PC-3 (cell line): ENCODE measurements around the gene ARL3. TPM values are rescaled to one million over a fixed set of nuclear protein-coding genes. Genes with fewer than 3 reads are reported as not detected.

Source experiments
- ATAC-seq: fragments of 200-7000 bp; cut with Tn5 transposase; 2 replicates; pipeline ENCODE4 v1.9.1; 2020; ENCODE audit warnings: mild to moderate bottlenecking, moderate library complexity
- BruUV-seq: library from RNA; stranded (reverse); fragments of 400-500 nt; replicated peaks from 2 replicates; lab custom pipeline; 2021; lab: Mats Ljungman, UMichigan
- CTCF ChIA-PET: fragments of 300-600 bp; sonication (Branson Sonifier 250); formaldehyde crosslinking; loops from one replicate; lab custom pipeline; 2022; ENCODE audit warnings: antibody characterized with exemption; lab: Charles Lee
- POLR2A ChIA-PET: fragments of 300-600 bp; sonication (Branson Sonifier 250); formaldehyde crosslinking; loops from one replicate; lab custom pipeline; 2022; ENCODE audit warnings: antibody characterized with exemption; ENCODE audit not compliant: unreplicated experiment; lab: Charles Lee
- DNase-seq: peaks from one replicate; pipeline ENCODE4 v3.0.0-alpha.2; 2015
- H2AFZ ChIP-seq: fragments of 300-600 bp; sonication (generic); 2 replicates; pipeline ENCODE4 v1.6.0; 2016; ENCODE audit warnings: antibody characterized with exemption, low read length
- H3F3A ChIP-seq: fragments of 300-600 bp; sonication (generic); one replicate; pipeline ENCODE4 v1.6.0; 2017; ENCODE audit warnings: antibody characterized with exemption, low read length, control low read depth, mild to moderate bottlenecking; ENCODE audit not compliant: unreplicated experiment
- H3K27ac ChIP-seq: fragments of 300-600 bp; sonication (generic); 2 replicates; pipeline ENCODE4 v1.5.1; 2016; ENCODE audit warnings: mild to moderate bottlenecking, low read length
- H3K27me3 ChIP-seq: fragments of 300-600 bp; sonication (generic); 2 replicates; pipeline ENCODE4 v1.6.1; 2016; ENCODE audit warnings: low read length, mixed read lengths
- H3K36me3 ChIP-seq: fragments of 300-600 bp; sonication (generic); 2 replicates; pipeline ENCODE4 v1.6.1; 2016; ENCODE audit warnings: low read depth, mixed run types, low read length, mixed read lengths
- H3K4me1 ChIP-seq: fragments of 300-600 bp; sonication (generic); 2 replicates; pipeline ENCODE4 v1.5.1; 2016; ENCODE audit warnings: low read length; ENCODE audit not compliant: insufficient read depth
- H3K4me2 ChIP-seq: fragments of 300-600 bp; sonication (generic); 2 replicates; pipeline ENCODE4 v1.6.0; 2016; ENCODE audit warnings: low read length
- H3K4me3 ChIP-seq: fragments of 300-600 bp; sonication (generic); 2 replicates; pipeline ENCODE4 v1.5.1; 2016; ENCODE audit warnings: mild to moderate bottlenecking, low read length, mixed read lengths
- H3K79me2 ChIP-seq: fragments of 300-600 bp; sonication (generic); 2 replicates; pipeline ENCODE4 v1.6.1; 2017; ENCODE audit warnings: low read length, mixed read lengths
- H3K9ac ChIP-seq: fragments of 300-600 bp; sonication (generic); 2 replicates; pipeline ENCODE4 v1.6.0; 2016; ENCODE audit warnings: mild to moderate bottlenecking, low read length
- H3K9me2 ChIP-seq: fragments of 300-600 bp; sonication (generic); replicated peaks from 2 replicates; pipeline ENCODE4 v1.6.1; 2016; ENCODE audit warnings: mixed run types, low read length, mixed read lengths
- H3K9me3 ChIP-seq: fragments of 300-600 bp; sonication (generic); 2 replicates; pipeline ENCODE4 v1.6.1; 2016; ENCODE audit warnings: low read length, mixed read lengths
- H4K20me1 ChIP-seq: fragments of 300-600 bp; sonication (generic); 2 replicates; pipeline ENCODE4 v1.6.1; 2016; ENCODE audit warnings: low read length, mixed read lengths
- CTCF ChIP-seq: fragments of 300-600 bp; sonication (generic); conservative IDR thresholded peaks from 2 replicates; pipeline ENCODE4 v1.5.1; 2017; ENCODE audit warnings: antibody characterized with exemption, low read depth, mild to moderate bottlenecking, low read length
- EZH2 ChIP-seq: fragments of 300-600 bp; sonication (generic); IDR thresholded peaks from one replicate; pipeline ENCODE4 v1.6.1; 2017; ENCODE audit warnings: antibody characterized with exemption, mild to moderate bottlenecking, low read length; ENCODE audit not compliant: unreplicated experiment
- EZH2phosphoT487 ChIP-seq: fragments of 300-600 bp; sonication (generic); IDR thresholded peaks from 2 replicates; pipeline ENCODE4 v1.6.1; 2018; ENCODE audit warnings: mild to moderate bottlenecking, antibody characterized with exemption, low read length, borderline replicate concordance
- intact Hi-C: fragments of 100-400 bp; cut with micrococcal nuclease; formaldehyde crosslinking; loops from 2 replicates; pipeline ENCODE4 v1.9.0; 2023
- total RNA-seq: library from RNA; depleted of rRNA; stranded (reverse); fragments of >200 nt; gene quantifications from 2 replicates; pipeline ENCODE4 v1.2.3, GENCODE V29; 2014

Gene ARL3
- total RNA-seq, 1 experiment from 2014 or later: 2.8 TPM

- H3K4me1 ChIP-seq: no peaks in the 10 kb centered on the region
- BruUV-seq: no TSS peak
- no peaks in the 10 kb centered on the region for H3K79me2 ChIP-seq
- DNase-seq: peak; percentile 70
- H3K4me3 ChIP-seq: no peak overlapping the region
- no peaks in the 10 kb centered on the region for H4K20me1 ChIP-seq
- intact Hi-C loops: loop anchor here (2.0 kb wide), 1 partner anchor 105 kb away; no protein-coding TSS in a partner anchor
- H3K36me3 ChIP-seq: no peaks in the 10 kb centered on the region
- H3K9me2 ChIP-seq: no peaks in the 10 kb centered on the region
- H3K9ac ChIP-seq: no peak overlapping the region
- POLR2A ChIA-PET: no interaction called here
- H3K27ac ChIP-seq: no peak overlapping the region
- ATAC-seq: peak; percentile 100
- TF ChIP-seq CTCF (peak; percentile 85), EZH2phosphoT487 (no peak)
- H3K4me2 ChIP-seq: no peak overlapping the region
- H3K27me3 ChIP-seq: no peaks in the 10 kb centered on the region
- H3K9me3 ChIP-seq: no peaks in the 10 kb centered on the region
- CTCF ChIA-PET: no interaction called here
- no peaks in the 10 kb centered on the region for H3F3A ChIP-seq
- H2AFZ ChIP-seq: no peak overlapping the region
Measured at GRCh38 chr10:102729029-102730026, 15.1 kb upstream of the ARL3 start.

GRCh38 chr10:102727037-102727818 lies 13.0 kb upstream of the ARL3 start:
- no peaks in the 10 kb centered on the region for H3K27me3 ChIP-seq
- H3K9me3 ChIP-seq: no peaks in the 10 kb centered on the region
- H3K27ac ChIP-seq: no peak overlapping the region
- POLR2A ChIA-PET: no interaction called here
- H3K79me2 ChIP-seq: no peaks in the 10 kb centered on the region
- no peaks in the 10 kb centered on the region for H3K4me1 ChIP-seq
- H3K9me2 ChIP-seq: no peaks in the 10 kb centered on the region
- no peak for DNase-seq
- no peak for ATAC-seq
- CTCF ChIA-PET: no interaction called here
- H3F3A ChIP-seq: no peaks in the 10 kb centered on the region
- H2AFZ ChIP-seq: no peak overlapping the region
- no peak overlapping the region for H3K4me3 ChIP-seq
- no peaks in the 10 kb centered on the region for H3K36me3 ChIP-seq
- TF ChIP-seq CTCF (no peak), EZH2phosphoT487 (no peak), EZH2 (no peak)
- intact Hi-C loops: no loop called here
- no peak overlapping the region for H3K4me2 ChIP-seq
- no TSS peak for BruUV-seq
- no peak overlapping the region for H3K9ac ChIP-seq
- no peaks in the 10 kb centered on the region for H4K20me1 ChIP-seq
